Measurements from ENCODE around the gene COL20A1.

COL20A1 gene

GRCh38 chr20:63284083-63284440 lies 8.9 kb upstream of the COL20A1 start:
- TF ChIP-seq TCF4 (CRISPR knock-in tag; IDR thresholded peaks at IDR 0.05; ENCODE audit: borderline replicate concordance) (no peak), POU6F1 (CRISPR knock-in tag; IDR thresholded peaks at IDR 0.05; ENCODE audit: borderline replicate concordance, low read depth) (no peak), ISL1 (CRISPR knock-in tag; IDR thresholded peaks at IDR 0.05) (no peak), ESRRG (CRISPR knock-in tag; IDR thresholded peaks at IDR 0.05) (no peak), ZNF70 (CRISPR knock-in tag; IDR thresholded peaks at IDR 0.05) (no peak), ZNF565 (CRISPR knock-in tag; conservative IDR thresholded peaks at IDR 0.05; ENCODE audit: low read depth) (no peak), ZNF8 (CRISPR knock-in tag; IDR thresholded peaks at IDR 0.05) (no peak), PPARA (CRISPR knock-in tag; IDR thresholded peaks at IDR 0.05; ENCODE audit: borderline replicate concordance) (no peak), TOX (CRISPR knock-in tag; IDR thresholded peaks at IDR 0.05; ENCODE audit: borderline replicate concordance) (no peak), BACH2 (CRISPR knock-in tag; IDR thresholded peaks at IDR 0.05; ENCODE audit: borderline replicate concordance) (no peak), PATZ1 (CRISPR knock-in tag; IDR thresholded peaks at IDR 0.05; ENCODE audit: borderline replicate concordance) (no peak), SNAI2 (CRISPR knock-in tag; IDR thresholded peaks at IDR 0.05) (no peak), RARB (CRISPR knock-in tag; IDR thresholded peaks at IDR 0.05) (no peak), ZC3H10 (CRISPR knock-in tag; IDR thresholded peaks at IDR 0.05) (no peak), ZFP30 (CRISPR knock-in tag; IDR thresholded peaks at IDR 0.05) (no peak), CSRNP3 (CRISPR knock-in tag; IDR thresholded peaks at IDR 0.05) (no peak), ARNTL (CRISPR knock-in tag; IDR thresholded peaks at IDR 0.05; ENCODE audit: borderline replicate concordance, low read depth) (no peak)
- ATAC-seq, result no peak

GRCh38 chr20:63284544-63284949 lies 8.4 kb upstream of the COL20A1 start:
- ATAC-seq, result no peak
- no peak for TF ChIP-seq SNAI2 (CRISPR knock-in tag; IDR thresholded peaks at IDR 0.05)
- TF ChIP-seq ZFP3 (CRISPR knock-in tag; IDR thresholded peaks at IDR 0.05), result no peak
- no peak for TF ChIP-seq ARNTL (CRISPR knock-in tag; IDR thresholded peaks at IDR 0.05; ENCODE audit: borderline replicate concordance, low read depth)
- no peak for TF ChIP-seq ESRRG (CRISPR knock-in tag; IDR thresholded peaks at IDR 0.05)
- TF ChIP-seq OSR1 (CRISPR knock-in tag; IDR thresholded peaks at IDR 0.05), result no peak
- TF ChIP-seq PATZ1 (CRISPR knock-in tag; IDR thresholded peaks at IDR 0.05; ENCODE audit: borderline replicate concordance), result no peak
- no peak for TF ChIP-seq BACH2 (CRISPR knock-in tag; IDR thresholded peaks at IDR 0.05; ENCODE audit: borderline replicate concordance)
- TF ChIP-seq TSHZ2 (CRISPR knock-in tag; IDR thresholded peaks at IDR 0.05), result no peak
- no peak for TF ChIP-seq POU6F1 (CRISPR knock-in tag; IDR thresholded peaks at IDR 0.05; ENCODE audit: borderline replicate concordance, low read depth)
- TF ChIP-seq ZC3H10 (CRISPR knock-in tag; IDR thresholded peaks at IDR 0.05), result no peak
- TF ChIP-seq TCF4 (CRISPR knock-in tag; IDR thresholded peaks at IDR 0.05; ENCODE audit: borderline replicate concordance), result no peak
- no peak for TF ChIP-seq ISL1 (CRISPR knock-in tag; IDR thresholded peaks at IDR 0.05)
